Panc1 (cell line): ENCODE measurements around the gene GAD1.

Source experiments
- POLR2AphosphoS5 ChIP-seq: IDR thresholded peaks from 2 replicates; pipeline ENCODE4 v1.6.1; 2012; ENCODE audit warnings: mild to moderate bottlenecking, low read depth, low read length, moderate library complexity
- TCF7L2 ChIP-seq: IDR thresholded peaks from 2 replicates; pipeline ENCODE4 v1.6.1; 2011; ENCODE audit warnings: mild to moderate bottlenecking, low read depth, low read length, inconsistent platforms
- TF ChIP-seq, protein P1 (sequence below): fragments of 450-650 bp; IDR thresholded peaks from 2 replicates; pipeline ENCODE4 v1.5.1; 2017; ENCODE audit warnings: mild to moderate bottlenecking
- TF ChIP-seq, protein P2 (sequence below), 2 experiments: IDR thresholded peaks; 2 replicates each; pipeline ENCODE4 v1.6.1; 2011 to 2012; ENCODE audit warnings: low read depth in 2 of 2, control low read depth in 1 of 2, low read length in 1 of 2, mild to moderate bottlenecking in 1 of 2, moderate library complexity in 1 of 2; ENCODE audit not compliant: insufficient read depth in 1 of 2

DNA sequence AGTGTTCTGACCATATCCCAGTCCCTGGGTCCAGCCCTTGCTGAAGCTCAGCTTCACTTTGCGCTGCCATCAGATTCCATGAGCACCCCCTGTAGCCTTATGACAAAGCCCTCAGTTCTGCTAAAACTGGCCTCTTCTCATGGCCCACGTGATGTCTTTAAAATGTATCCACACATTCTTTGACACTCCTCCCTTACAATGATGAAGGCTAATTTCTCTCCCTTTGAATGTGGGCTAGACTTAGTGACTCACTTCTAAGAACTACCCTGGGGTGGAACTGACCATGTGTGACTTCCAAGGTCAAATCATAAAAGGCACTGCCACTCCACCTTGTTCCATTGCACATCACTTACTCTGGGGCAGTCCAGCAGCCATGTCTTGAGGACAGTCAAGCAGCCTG, 67.0 kb downstream of the GAD1 start:
- TF ChIP-seq POLR2AphosphoS5 = no peak
- TF ChIP-seq, protein P1, sequence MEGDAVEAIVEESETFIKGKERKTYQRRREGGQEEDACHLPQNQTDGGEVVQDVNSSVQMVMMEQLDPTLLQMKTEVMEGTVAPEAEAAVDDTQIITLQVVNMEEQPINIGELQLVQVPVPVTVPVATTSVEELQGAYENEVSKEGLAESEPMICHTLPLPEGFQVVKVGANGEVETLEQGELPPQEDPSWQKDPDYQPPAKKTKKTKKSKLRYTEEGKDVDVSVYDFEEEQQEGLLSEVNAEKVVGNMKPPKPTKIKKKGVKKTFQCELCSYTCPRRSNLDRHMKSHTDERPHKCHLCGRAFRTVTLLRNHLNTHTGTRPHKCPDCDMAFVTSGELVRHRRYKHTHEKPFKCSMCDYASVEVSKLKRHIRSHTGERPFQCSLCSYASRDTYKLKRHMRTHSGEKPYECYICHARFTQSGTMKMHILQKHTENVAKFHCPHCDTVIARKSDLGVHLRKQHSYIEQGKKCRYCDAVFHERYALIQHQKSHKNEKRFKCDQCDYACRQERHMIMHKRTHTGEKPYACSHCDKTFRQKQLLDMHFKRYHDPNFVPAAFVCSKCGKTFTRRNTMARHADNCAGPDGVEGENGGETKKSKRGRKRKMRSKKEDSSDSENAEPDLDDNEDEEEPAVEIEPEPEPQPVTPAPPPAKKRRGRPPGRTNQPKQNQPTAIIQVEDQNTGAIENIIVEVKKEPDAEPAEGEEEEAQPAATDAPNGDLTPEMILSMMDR = no peak
- TF ChIP-seq, protein P2, sequence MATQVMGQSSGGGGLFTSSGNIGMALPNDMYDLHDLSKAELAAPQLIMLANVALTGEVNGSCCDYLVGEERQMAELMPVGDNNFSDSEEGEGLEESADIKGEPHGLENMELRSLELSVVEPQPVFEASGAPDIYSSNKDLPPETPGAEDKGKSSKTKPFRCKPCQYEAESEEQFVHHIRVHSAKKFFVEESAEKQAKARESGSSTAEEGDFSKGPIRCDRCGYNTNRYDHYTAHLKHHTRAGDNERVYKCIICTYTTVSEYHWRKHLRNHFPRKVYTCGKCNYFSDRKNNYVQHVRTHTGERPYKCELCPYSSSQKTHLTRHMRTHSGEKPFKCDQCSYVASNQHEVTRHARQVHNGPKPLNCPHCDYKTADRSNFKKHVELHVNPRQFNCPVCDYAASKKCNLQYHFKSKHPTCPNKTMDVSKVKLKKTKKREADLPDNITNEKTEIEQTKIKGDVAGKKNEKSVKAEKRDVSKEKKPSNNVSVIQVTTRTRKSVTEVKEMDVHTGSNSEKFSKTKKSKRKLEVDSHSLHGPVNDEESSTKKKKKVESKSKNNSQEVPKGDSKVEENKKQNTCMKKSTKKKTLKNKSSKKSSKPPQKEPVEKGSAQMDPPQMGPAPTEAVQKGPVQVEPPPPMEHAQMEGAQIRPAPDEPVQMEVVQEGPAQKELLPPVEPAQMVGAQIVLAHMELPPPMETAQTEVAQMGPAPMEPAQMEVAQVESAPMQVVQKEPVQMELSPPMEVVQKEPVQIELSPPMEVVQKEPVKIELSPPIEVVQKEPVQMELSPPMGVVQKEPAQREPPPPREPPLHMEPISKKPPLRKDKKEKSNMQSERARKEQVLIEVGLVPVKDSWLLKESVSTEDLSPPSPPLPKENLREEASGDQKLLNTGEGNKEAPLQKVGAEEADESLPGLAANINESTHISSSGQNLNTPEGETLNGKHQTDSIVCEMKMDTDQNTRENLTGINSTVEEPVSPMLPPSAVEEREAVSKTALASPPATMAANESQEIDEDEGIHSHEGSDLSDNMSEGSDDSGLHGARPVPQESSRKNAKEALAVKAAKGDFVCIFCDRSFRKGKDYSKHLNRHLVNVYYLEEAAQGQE (IDR thresholded peaks at IDR 0.05; ENCODE audit: insufficient read depth in 1 of 2, low read depth in 2 of 2, low read length in 1 of 2) = no peak
- no peak for TF ChIP-seq TCF7L2
